Ovary (tissue), 9 donors: Measurements from ENCODE around the gene UPP2. TPM values are rescaled to one million over a fixed set of nuclear protein-coding genes. Genes with fewer than 3 reads are reported as not detected.

Source experiments
- DNase-seq, 5 donors: peaks; one replicate each; pipeline ENCODE4 v3.0.0-alpha.2; 2019 to 2020
- H3K27ac ChIP-seq, 2 donors: fragments of 200-600 bp; one replicate each; pipeline versions ENCODE4 v1.5.1 to v1.8.0; 2019 to 2022
- H3K27me3 ChIP-seq: fragments of 200-600 bp; one replicate; pipeline ENCODE4 v1.8.0; 2022
- H3K36me3 ChIP-seq: fragments of 200-600 bp; sonication (generic); one replicate; pipeline ENCODE4 v1.5.1; 2019
- H3K4me1 ChIP-seq: one replicate; pipeline ENCODE4 v1.8.1; 2013; ENCODE audit warnings: mild to moderate bottlenecking, moderate library complexity; ENCODE audit not compliant: insufficient read depth
- H3K4me3 ChIP-seq: fragments of 200-600 bp; sonication (generic); one replicate; pipeline ENCODE4 v1.5.1; 2017
- H3K9me3 ChIP-seq, 2 donors: fragments of 200-600 bp in 1 of 2; sonication (generic) in 1 of 2; one replicate each; pipeline versions ENCODE4 v1.5.1 to v1.8.1; 2013 to 2019; ENCODE audit warnings: mild to moderate bottlenecking in 1 of 2, moderate library complexity in 1 of 2
- CTCF ChIP-seq, 3 donors: fragments of 450-650 bp in 2 of 3; fragments of 200-600 bp in 1 of 3; IDR thresholded peaks; one replicate each; pipeline versions ENCODE4 v1.5.1 to v1.8.0; 2016 to 2022; ENCODE audit warnings: antibody characterized with exemption in 3 of 3, mild to moderate bottlenecking in 1 of 3
- EP300 ChIP-seq: sonication (generic); formaldehyde crosslinking; IDR thresholded peaks from one replicate; pipeline ENCODE4 v1.6.1; 2017; ENCODE audit warnings: antibody characterized with exemption
- POLR2A ChIP-seq: fragments of 450-650 bp; IDR thresholded peaks from one replicate; pipeline ENCODE4 v1.6.1; 2017; ENCODE audit warnings: antibody characterized with exemption, mild to moderate bottlenecking, moderate library complexity
- WGBS, 3 donors: extraction: QIAGEN DNeasy Blood & Tissue Kit in 1 of 3; methylation state at CpG; one replicate each; pipeline versions ENCODE4 v1.1.5 to v1.1.7; 2013 to 2017; 5-methylcytosine and 5-hydroxymethylcytosine counted together
- intact Hi-C, 4 donors: fragments of 100-400 bp; cut with DNase I; formaldehyde crosslinking; loops; one replicate each; pipeline versions ENCODE4 v1.11.0 to v1.15.1; 2022 to 2023
- polyA plus RNA-seq, 2 donors: library from polyadenylated mRNA; stranded (reverse); fragments of 200-250 nt in 1 of 2; fragments of 350-450 nt in 1 of 2; fragmentation: Illumina TruSeq in 1 of 2; extraction: RNeasy Lipid Tissue Mini Kit (QIAGEN cat#74804) in 1 of 2; gene quantifications; one replicate each; pipeline ENCODE4 v1.2.3, GENCODE V29; 2013 to 2014
- total RNA-seq, 7 donors: library from RNA; depleted of rRNA in 2 of 7; stranded (reverse); fragments of >200 nt in 2 of 7; fragmentation: NEBNext Ultra II Directional in 3 of 7; extraction: Animal tissue kit (Norgen Biotek cat#: 25700) in 3 of 7; gene quantifications; one replicate each; pipeline versions ENCODE4 v1.1.0 to v1.2.4, GENCODE V29; 2016 to 2023
- donor health status: DM: no; HTN: no; CAD: no; lungs with moderate emphysema.
- donor health status: DM: no; HTN: no; CAD: no.
- donor health status: Bipolar disorder and iron deficiency.
- donor health status: DM: yes; HTN: yes; CAD: no.
- donor health status: DM: no; HTN: no; CAD: no.
- donor health status: DM: yes; HTN: yes; CAD: no.

The UPP2 gene
- total and polyA plus RNA-seq, 9 donors = 0.08 to 0.28 (median 0.16) TPM; not detected in 3

- H3K27ac ChIP-seq = no peak overlapping the region
- H3K36me3 ChIP-seq = no peaks in the 10 kb centered on the region
These were observed 52.9 kb downstream of the UPP2 start for GRCh38 chr2:158154596-158154995.

GRCh38 chr2:158172719-158173118 lies 71.0 kb downstream of the UPP2 start:
- WGBS, 3 donors = 42 to 44% (median 43%) methylated on average over 2 of the region's 2 CpGs
- Histone ChIP-seq H3K27ac (no peak overlapping the region), H3K4me1 (no peaks in the 10 kb centered on the region), H3K36me3 (no peaks in the 10 kb centered on the region), H3K4me3 (no peak overlapping the region), H3K27me3 (no peaks in the 10 kb centered on the region), H3K9me3 (no peaks in the 10 kb centered on the region)
- intact Hi-C loops = no loop called here
- TF ChIP-seq EP300 (no peak), POLR2A (no peak), CTCF (IDR thresholded peaks at IDR 0.05) (no peak)
- no peak for DNase-seq

More at GRCh38 chr2:158154596-158154995, 52.9 kb downstream of the UPP2 start:
- DNase-seq = no peak
- H3K9me3 ChIP-seq = no peaks in the 10 kb centered on the region
- H3K27me3 ChIP-seq = no peaks in the 10 kb centered on the region
- intact Hi-C loops = no loop called here
- no peaks in the 10 kb centered on the region for H3K4me1 ChIP-seq
- H3K4me3 ChIP-seq = no peak overlapping the region
- TF ChIP-seq POLR2A = no peak
- no peak for TF ChIP-seq CTCF (IDR thresholded peaks at IDR 0.05)
- no peak for TF ChIP-seq EP300

GRCh38 chr2:158174495-158174894 lies 72.8 kb downstream of the UPP2 start:
- H3K4me1 ChIP-seq = no peaks in the 10 kb centered on the region
- DNase-seq = no peak
- no peak overlapping the region for H3K27ac ChIP-seq
- no peaks in the 10 kb centered on the region for H3K9me3 ChIP-seq
- no peak overlapping the region for H3K4me3 ChIP-seq
- TF ChIP-seq POLR2A (no peak), EP300 (no peak), CTCF (IDR thresholded peaks at IDR 0.05) (no peak)
- WGBS, 3 donors = 75 to 86% (median 79%) methylated on average over 1 of the region's 1 CpG
- no peaks in the 10 kb centered on the region for H3K27me3 ChIP-seq
- intact Hi-C loops = no loop called here
- H3K36me3 ChIP-seq = no peaks in the 10 kb centered on the region

- no peaks in the 10 kb centered on the region for H3K36me3 ChIP-seq
- no peak for DNase-seq
- H3K9me3 ChIP-seq = no peaks in the 10 kb centered on the region
- H3K27ac ChIP-seq = no peak overlapping the region
- intact Hi-C loops = no loop called here
- TF ChIP-seq POLR2A = no peak
- no peak for TF ChIP-seq EP300
- no peak for TF ChIP-seq CTCF (IDR thresholded peaks at IDR 0.05)
- H3K4me1 ChIP-seq = no peaks in the 10 kb centered on the region
- no peak overlapping the region for H3K4me3 ChIP-seq
- no peaks in the 10 kb centered on the region for H3K27me3 ChIP-seq
- WGBS, 3 donors = 95 to 96% (median 95%) methylated on average over 5 of the region's 5 CpGs
These were observed 73.3 kb downstream of the UPP2 start for GRCh38 chr2:158174956-158175355.

- 15 to 24% (median 19%) methylated on average over 3 of the region's 3 CpGs for WGBS, 3 donors
- no peak overlapping the region for H3K4me3 ChIP-seq
- no peak for TF ChIP-seq CTCF (IDR thresholded peaks at IDR 0.05)
- no peak for TF ChIP-seq POLR2A
- no peak for TF ChIP-seq EP300
- no peak for DNase-seq
- no peaks in the 10 kb centered on the region for H3K9me3 ChIP-seq
- H3K36me3 ChIP-seq = no peaks in the 10 kb centered on the region
- no peaks in the 10 kb centered on the region for H3K4me1 ChIP-seq
- no peak overlapping the region for H3K27ac ChIP-seq
- no peaks in the 10 kb centered on the region for H3K27me3 ChIP-seq
- intact Hi-C loops = no loop called here
These were observed 77.0 kb downstream of the UPP2 start for GRCh38 chr2:158178646-158179045.
